OCI-LY3 (cell line): ENCODE measurements around the gene TSPAN1.

Experiments
- H2AFZ ChIP-seq: fragments of 200-600, 300-600 bp; shearing (Covaris generic); 2 replicates; pipeline ENCODE4 v1.6.0; 2014; ENCODE audit warnings: antibody characterized with exemption, low read depth, low read length
- H3K27ac ChIP-seq: fragments of 200-600, 300-600 bp; sonication (generic); 2 replicates; pipeline ENCODE4 v1.5.1; 2014; ENCODE audit warnings: mild to moderate bottlenecking, low read length, moderate library complexity, mixed read lengths
- H3K27me3 ChIP-seq: fragments of 200-600, 300-600 bp; sonication (generic); 2 replicates; pipeline ENCODE4 v1.6.1; 2014; ENCODE audit warnings: low read depth, low read length, mixed read lengths
- H3K36me3 ChIP-seq: fragments of 200-600, 300-600 bp; sonication (generic); replicated peaks from 2 replicates; pipeline ENCODE3; 2014; ENCODE audit warnings: low read depth, low read length, mixed read lengths
- H3K4me1 ChIP-seq: fragments of 300-600, 200-600 bp; sonication (generic); 2 replicates; pipeline ENCODE4 v1.6.1; 2014; ENCODE audit warnings: low read length, mixed read lengths
- H3K4me2 ChIP-seq: fragments of 200-600, 300-600 bp; sonication (generic); 2 replicates; pipeline ENCODE4 v1.6.1; 2014; ENCODE audit warnings: low read length, mixed read lengths
- H3K4me3 ChIP-seq: fragments of 300-600, 200-600 bp; sonication (generic); 2 replicates; pipeline ENCODE4 v1.5.1; 2014; ENCODE audit warnings: antibody characterized with exemption, mild to moderate bottlenecking, low read length, moderate library complexity
- H3K79me2 ChIP-seq: fragments of 300-600, 200-600 bp; shearing (Covaris generic); 2 replicates; pipeline ENCODE4 v1.6.1; 2014; ENCODE audit warnings: mild to moderate bottlenecking, low read length, mixed read lengths
- H3K9ac ChIP-seq: fragments of 300-600, 200-600 bp; shearing (Covaris generic); 2 replicates; pipeline ENCODE4 v1.6.0; 2014; ENCODE audit warnings: mild to moderate bottlenecking, low read length, moderate library complexity
- H3K9me3 ChIP-seq: fragments of 200-600, 300-600 bp; shearing (Covaris generic); 2 replicates; pipeline ENCODE4 v1.6.1; 2014; ENCODE audit warnings: low read length, mixed read lengths; ENCODE audit not compliant: insufficient read depth
- H4K20me1 ChIP-seq: fragments of 200-600, 300-600 bp; sonication (generic); 2 replicates; pipeline ENCODE4 v1.6.1; 2016; ENCODE audit warnings: low read length, mixed read lengths; ENCODE audit not compliant: insufficient read depth
- EZH2phosphoT487 ChIP-seq: fragments of 200-600 bp; shearing (Covaris generic); IDR thresholded peaks from 2 replicates; pipeline ENCODE4 v1.6.1; 2018; ENCODE audit warnings: antibody characterized with exemption, mixed run types, low read depth
- TF ChIP-seq, protein P1 (sequence below): fragments of 200-600, 300-600 bp; sonication (generic); IDR thresholded peaks from 2 replicates; pipeline ENCODE4 v1.5.1; 2014; ENCODE audit warnings: antibody characterized with exemption, low read length, low read depth

Gene TSPAN1

DNA sequence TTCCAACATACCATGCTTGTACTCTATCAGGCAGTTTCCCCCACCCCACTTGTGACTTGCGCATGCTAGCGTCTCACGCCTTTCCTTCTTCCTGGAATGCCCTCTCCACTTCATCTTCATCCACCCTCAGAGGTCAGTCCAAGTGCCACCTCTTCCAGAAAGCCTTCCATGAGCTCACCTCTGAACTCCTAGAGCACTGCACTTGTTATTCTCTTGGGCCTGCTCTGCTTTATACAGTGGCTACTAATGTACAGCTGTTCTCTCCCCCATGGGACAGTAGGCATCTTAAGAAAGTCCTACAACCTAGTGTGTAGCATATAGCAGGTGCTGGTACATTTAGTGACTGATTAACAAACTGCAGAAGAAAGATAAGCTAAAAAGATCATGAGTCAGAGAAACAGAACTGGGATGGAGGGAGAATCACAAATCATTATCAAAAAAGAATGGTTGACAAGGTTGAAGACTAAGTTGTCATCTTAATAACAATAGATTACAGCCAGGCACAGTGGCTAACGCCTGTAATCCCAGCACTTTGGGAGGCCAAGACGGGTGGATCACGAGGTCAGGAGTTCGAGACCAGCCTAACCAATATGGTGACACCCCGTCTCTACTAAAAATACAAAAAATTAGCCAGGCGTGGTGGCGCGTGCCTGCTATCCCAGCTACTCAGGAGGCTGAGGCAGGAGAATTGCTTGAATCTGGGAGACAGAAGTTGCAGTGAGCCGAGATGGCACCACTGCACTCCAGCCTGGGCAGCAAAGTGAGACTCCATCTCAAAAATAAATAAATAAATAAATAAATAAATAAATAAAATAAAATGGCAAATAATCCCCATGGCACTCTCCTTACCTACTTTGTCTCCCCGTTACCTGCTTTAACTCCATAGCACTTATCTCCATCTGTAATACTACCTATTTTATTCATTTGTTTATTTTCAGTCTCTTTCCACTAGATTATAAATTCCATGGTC is 16.3 kb upstream of the TSPAN1 start:
- H3K4me2 ChIP-seq = no peak overlapping the region
- no peaks in the 10 kb centered on the region for H4K20me1 ChIP-seq
- no peaks in the 10 kb centered on the region for H3K36me3 ChIP-seq
- no peak for TF ChIP-seq EZH2phosphoT487
- TF ChIP-seq, protein P1, sequence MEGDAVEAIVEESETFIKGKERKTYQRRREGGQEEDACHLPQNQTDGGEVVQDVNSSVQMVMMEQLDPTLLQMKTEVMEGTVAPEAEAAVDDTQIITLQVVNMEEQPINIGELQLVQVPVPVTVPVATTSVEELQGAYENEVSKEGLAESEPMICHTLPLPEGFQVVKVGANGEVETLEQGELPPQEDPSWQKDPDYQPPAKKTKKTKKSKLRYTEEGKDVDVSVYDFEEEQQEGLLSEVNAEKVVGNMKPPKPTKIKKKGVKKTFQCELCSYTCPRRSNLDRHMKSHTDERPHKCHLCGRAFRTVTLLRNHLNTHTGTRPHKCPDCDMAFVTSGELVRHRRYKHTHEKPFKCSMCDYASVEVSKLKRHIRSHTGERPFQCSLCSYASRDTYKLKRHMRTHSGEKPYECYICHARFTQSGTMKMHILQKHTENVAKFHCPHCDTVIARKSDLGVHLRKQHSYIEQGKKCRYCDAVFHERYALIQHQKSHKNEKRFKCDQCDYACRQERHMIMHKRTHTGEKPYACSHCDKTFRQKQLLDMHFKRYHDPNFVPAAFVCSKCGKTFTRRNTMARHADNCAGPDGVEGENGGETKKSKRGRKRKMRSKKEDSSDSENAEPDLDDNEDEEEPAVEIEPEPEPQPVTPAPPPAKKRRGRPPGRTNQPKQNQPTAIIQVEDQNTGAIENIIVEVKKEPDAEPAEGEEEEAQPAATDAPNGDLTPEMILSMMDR = no peak
- H3K27me3 ChIP-seq = 0 out of 2 replicates have a peak, but pooled peaks cover 4% of the 10 kb centered on the region
- H3K79me2 ChIP-seq = no peaks in the 10 kb centered on the region
- H3K4me3 ChIP-seq = no peak overlapping the region
- H3K4me1 ChIP-seq = no peaks in the 10 kb centered on the region; the same call in 1 of the 2 replicates
- H3K9me3 ChIP-seq = no peaks in the 10 kb centered on the region
- no peak overlapping the region for H2AFZ ChIP-seq
- no peak overlapping the region for H3K9ac ChIP-seq
- no peak overlapping the region for H3K27ac ChIP-seq

DNA sequence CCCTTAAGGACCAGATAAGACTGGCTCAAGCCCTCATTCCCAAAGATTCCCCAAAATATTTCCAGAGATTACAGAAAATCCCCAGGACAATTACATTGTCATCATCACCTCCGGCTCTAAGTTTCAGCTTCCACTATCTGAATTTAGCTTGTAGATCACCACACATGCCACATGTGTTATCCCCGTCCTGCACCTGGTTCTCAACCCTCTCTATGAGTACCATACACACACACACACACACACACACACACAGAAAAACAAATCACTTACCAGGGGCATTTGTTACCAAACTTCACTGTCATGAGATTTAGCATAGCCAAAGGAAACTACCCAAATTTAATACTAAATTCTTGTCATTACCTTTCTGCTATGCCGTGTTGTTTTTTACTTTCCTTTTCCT is 15.4 kb upstream of the TSPAN1 start:
- Histone ChIP-seq H3K9me3 (no peaks in the 10 kb centered on the region), H4K20me1 (no peaks in the 10 kb centered on the region), H3K27ac (no peak overlapping the region), H3K4me2 (no peak overlapping the region), H3K79me2 (no peaks in the 10 kb centered on the region), H3K9ac (no peak overlapping the region), H3K4me1 (no peaks in the 10 kb centered on the region; the same call in 1 of the 2 replicates), H3K27me3 (0 out of 2 replicates have a peak, but pooled peaks cover 6% of the 10 kb centered on the region), H2AFZ (no peak overlapping the region), H3K36me3 (no peaks in the 10 kb centered on the region), H3K4me3 (no peak overlapping the region)
- no peak for TF ChIP-seq EZH2phosphoT487
- TF ChIP-seq, protein P1 = no peak

DNA sequence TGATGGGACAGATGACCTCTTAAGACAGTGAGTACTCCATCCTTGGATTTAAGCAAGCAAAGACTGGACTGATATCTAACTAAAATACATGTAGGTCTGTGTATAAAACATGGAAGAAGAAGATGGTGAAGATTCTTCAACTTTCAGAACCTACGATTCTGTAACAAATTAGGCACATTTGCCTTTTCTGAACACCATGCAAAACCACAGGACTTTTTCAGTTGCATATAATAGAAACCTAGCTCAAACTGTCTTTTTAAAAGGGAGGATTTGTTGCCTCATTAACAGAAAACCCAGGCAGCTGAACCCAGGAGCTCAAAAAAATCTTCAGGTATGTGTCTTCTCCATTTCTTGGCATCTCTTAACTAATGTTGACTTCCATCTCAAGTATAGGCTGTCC is 14.7 kb upstream of the TSPAN1 start:
- Histone ChIP-seq H3K36me3 (no peaks in the 10 kb centered on the region), H3K4me3 (no peak overlapping the region), H3K79me2 (no peaks in the 10 kb centered on the region), H3K4me1 (no peaks in the 10 kb centered on the region; the same call in 1 of the 2 replicates), H4K20me1 (no peaks in the 10 kb centered on the region), H3K27me3 (0 out of 2 replicates have a peak, but pooled peaks cover 11% of the 10 kb centered on the region), H3K4me2 (no peak overlapping the region), H2AFZ (no peak overlapping the region), H3K9ac (no peak overlapping the region), H3K9me3 (no peaks in the 10 kb centered on the region), H3K27ac (no peak overlapping the region)
- no peak for TF ChIP-seq EZH2phosphoT487
- TF ChIP-seq, protein P1 = no peak
